Activated CD4-positive, alpha-beta T cell treated with anti-CD3 and anti-CD28 coated beads, Interleukin-2, amount 50 U/mL, for 1 hour (primary cell): ENCODE measurements around the gene MARCHF4.

ENCODE experiments used
- DNase-seq: peaks from one replicate; pipeline ENCODE4 v3.0.0-alpha.2; 2020

Gene MARCHF4

DNA sequence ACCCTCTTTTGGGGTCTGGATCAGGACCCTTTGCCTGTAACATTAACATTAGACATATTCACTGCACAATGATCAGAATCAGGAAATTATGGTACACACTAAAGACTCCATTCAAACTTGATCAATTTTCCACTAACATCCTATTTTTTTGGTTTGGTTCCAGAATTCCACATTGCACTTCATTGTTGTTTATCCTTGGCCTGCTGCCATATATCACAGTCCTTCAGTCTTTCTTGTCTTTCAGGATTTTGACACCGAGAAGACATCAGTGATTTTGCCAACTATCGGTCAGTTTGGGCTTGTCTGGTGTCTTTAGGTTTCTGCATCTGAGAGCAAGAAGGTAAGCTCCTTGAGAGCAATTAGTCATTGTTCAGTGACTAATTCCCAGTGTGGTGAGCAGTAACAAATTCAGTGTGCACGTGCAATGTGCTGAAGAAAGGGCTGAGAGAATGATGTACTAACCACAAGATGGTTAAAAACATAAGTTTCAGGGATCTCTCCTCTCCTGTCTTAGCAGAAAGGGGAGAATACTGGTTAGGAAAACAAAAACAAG, 23.5 kb downstream of the MARCHF4 start:
- DNase-seq, result no peak

DNA sequence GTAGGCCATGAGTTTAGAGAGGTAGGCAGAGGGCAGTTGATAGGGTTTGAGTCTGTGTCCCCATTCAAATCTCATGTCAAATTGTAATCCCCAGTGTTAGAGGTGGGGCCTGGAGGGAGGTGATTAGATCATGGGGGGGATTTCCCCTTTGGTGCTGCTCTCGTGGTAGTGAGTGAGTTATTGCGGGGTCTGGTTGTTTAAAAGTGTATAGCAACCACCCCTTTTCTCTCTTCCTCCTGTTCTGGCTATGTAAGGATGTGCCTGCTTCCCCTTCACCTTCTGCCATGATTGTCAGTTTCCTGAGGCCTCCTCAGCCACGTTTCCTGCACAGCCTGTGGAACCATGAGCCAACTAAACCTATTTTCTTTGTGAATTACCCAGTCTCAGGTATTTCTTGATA, 25.5 kb downstream of the MARCHF4 start:
- DNase-seq, result no peak

DNA sequence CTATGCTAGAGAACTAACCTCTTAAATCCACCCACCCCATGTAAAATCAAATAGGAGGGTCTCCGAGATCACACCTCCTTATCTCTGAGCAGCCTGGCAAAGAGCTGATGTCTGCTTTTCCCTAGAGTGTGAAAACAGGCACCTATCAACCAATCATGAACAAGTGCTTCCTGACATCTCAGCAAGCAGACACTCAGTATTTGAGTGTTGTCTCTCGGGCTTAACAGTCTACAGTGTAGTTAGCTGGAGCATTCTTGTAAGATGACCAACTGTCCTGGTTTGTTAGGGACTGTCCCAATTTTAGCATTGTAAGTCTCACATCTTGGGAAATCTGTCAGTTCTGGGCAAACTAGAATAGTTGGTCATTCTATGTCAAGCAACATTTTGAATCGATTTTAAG, 26.4 kb downstream of the MARCHF4 start:
- DNase-seq, result no peak

DNA sequence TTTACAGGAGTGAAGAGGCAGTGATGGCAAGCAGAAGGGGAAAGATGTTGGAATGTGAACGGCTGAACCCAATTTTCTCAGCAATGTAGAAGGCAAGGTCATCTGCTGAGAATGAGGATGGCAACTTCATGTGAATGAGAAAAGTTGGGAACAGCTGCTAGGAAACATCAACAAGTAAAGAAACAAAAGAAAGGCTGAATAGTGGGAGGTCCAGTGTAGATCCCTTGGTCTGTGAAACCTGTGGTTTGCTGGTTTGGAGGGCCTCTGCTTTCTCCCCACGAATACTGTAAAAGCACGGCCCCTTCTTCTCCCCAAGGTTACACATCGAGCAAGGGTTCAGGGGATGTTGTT, 27.4 kb downstream of the MARCHF4 start:
- no peak for DNase-seq

- DNase-seq, result no peak
These were observed 27.9 kb downstream of the MARCHF4 start for GRCh38 chr2:216344206-216344949.

GRCh38 chr2:216343221-216343980, 28.9 kb downstream of the MARCHF4 start:
- no peak for DNase-seq

- no peak for DNase-seq
These were observed 31.2 kb downstream of the MARCHF4 start for GRCh38 chr2:216341121-216341520.

- DNase-seq, result no peak
These were observed 32.0 kb downstream of the MARCHF4 start for GRCh38 chr2:216340280-216340631.

GRCh38 chr2:216339456-216340279, 32.6 kb downstream of the MARCHF4 start:
- DNase-seq, result no peak

DNA sequence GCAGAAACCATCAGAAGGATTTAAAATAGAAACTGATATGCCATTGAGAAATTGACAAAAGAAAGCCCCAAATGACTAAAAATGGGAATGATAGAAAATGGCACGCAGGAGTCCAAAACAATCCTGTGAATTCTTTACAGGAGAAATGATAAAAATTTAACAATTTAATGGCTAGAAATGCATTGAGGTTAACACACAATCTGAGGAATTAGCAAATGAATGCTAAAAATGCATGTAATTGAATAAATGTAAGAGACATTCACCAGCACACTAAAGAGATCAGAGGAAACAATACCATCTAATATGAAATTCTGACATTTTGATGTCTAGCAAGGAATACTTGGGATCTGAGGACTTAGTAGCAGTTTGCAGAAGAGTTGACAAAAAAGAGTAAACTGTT, 37.0 kb downstream of the MARCHF4 start:
- DNase-seq, result no peak

- no peak for DNase-seq
These were observed 43.9 kb downstream of the MARCHF4 start for GRCh38 chr2:216328347-216328746.

DNA sequence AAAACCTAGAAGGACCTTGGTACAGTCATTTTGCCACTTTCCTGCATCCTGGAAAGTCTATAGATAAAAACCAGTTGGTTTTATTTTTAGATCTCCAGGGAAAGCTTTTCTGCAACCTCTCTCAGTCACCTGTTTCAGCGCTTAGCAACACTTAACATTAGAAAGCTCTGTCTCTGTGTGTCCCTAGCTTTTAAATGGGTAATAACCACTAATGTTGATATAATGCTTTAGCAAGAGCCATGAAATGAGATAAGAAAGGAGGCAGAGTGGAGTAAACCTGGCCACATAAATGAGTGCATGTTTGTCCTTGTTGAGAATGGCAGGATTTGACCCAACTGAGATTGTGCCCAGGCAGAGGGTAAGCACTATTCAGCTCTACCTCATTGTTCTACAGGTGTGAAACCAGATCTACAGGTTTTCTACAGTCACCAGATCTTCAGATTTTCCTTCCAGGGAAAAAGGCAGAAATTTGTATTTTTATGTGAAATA, 44.8 kb downstream of the MARCHF4 start:
- DNase-seq, result no peak
